MG63 (cell line): ENCODE measurements around the gene PSMB5. TPM values are rescaled to one million over a fixed set of nuclear protein-coding genes. Genes with fewer than 3 reads are reported as not detected.

Source experiments
- DNase-seq: peaks from one replicate; pipeline ENCODE4 v3.0.0-alpha.2; 2020
- H3K27me3 ChIP-seq: fragments of 250-450 bp; sonication (Bioruptor Pico); 2 replicates; pipeline ENCODE4 v1.5.1; 2020; ENCODE audit warnings: mild to moderate bottlenecking, moderate library complexity
- H3K36me3 ChIP-seq: fragments of 250-450 bp; sonication (Bioruptor Pico); 2 replicates; pipeline ENCODE4 v1.5.1; 2020; ENCODE audit warnings: mild to moderate bottlenecking, moderate library complexity
- H3K4me3 ChIP-seq: fragments of 250-450 bp; sonication (Bioruptor Pico); 2 replicates; pipeline ENCODE4 v1.5.1; 2020; ENCODE audit warnings: mild to moderate bottlenecking, moderate library complexity
- H3K9me3 ChIP-seq: fragments of 250-450 bp; sonication (Bioruptor Pico); 2 replicates; pipeline ENCODE4 v1.5.1; 2020; ENCODE audit warnings: mild to moderate bottlenecking, moderate library complexity
- total RNA-seq: library from RNA; depleted of rRNA; stranded (reverse); fragments of >200 nt; shearing (Covaris generic); gene quantifications from 2 replicates; pipeline ENCODE4 v1.2.3, GENCODE V29; 2014; ENCODE audit warnings: low replicate concordance

Gene PSMB5
- total RNA-seq, 1 experiment from 2014 or later: 273 TPM

- H3K27me3 ChIP-seq: no peaks in the 10 kb centered on the region
- H3K9me3 ChIP-seq: no peaks in the 10 kb centered on the region
- H3K4me3 ChIP-seq: no peak overlapping the region
- no peak for DNase-seq
- H3K36me3 ChIP-seq: no peaks in the 10 kb centered on the region
These were observed 47.4 kb downstream of the PSMB5 start for GRCh38 chr14:22987291-22987690.

DNA sequence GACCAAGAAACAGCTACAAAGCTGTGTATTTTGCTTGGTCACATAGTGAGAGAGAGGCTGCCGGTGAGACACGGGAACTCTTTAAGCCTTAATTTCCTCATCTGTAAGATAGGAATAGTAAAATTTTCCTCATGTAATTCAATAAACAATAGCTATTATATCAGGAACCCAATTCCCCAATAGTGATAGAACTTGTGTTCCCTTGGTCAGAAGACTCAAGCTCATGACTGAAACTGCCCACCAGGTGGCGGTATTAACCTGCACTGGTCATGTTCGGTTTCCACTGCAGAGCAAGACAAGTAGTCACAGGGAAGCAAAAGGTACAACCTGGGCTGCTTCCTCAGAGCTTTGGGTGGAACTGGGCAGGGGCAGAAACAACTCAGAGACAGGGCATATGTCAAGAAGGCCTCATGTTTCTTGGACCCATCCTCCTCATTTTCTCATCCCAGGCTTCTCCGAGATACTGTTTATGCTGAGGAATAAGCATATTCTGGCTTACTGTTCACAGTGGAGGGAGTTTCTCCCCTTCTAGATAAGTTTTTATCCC, 48.1 kb downstream of the PSMB5 start:
- Histone ChIP-seq H3K27me3 (no peaks in the 10 kb centered on the region), H3K9me3 (no peaks in the 10 kb centered on the region), H3K4me3 (no peak overlapping the region), H3K36me3 (no peaks in the 10 kb centered on the region)
- peak; percentile 55 for DNase-seq

- Histone ChIP-seq H3K27me3 (no peaks in the 10 kb centered on the region), H3K9me3 (no peaks in the 10 kb centered on the region), H3K36me3 (peaks cover 4% of the 10 kb centered on the region), H3K4me3 (no peak overlapping the region)
- DNase-seq: no peak
These were observed 48.7 kb downstream of the PSMB5 start for GRCh38 chr14:22985894-22986507.

GRCh38 chr14:22984959-22985658, 49.6 kb downstream of the PSMB5 start:
- DNase-seq: no peak
- no peaks in the 10 kb centered on the region for H3K9me3 ChIP-seq
- H3K27me3 ChIP-seq: no peaks in the 10 kb centered on the region
- H3K36me3 ChIP-seq: peaks cover 8% of the 10 kb centered on the region
- no peak overlapping the region for H3K4me3 ChIP-seq

GRCh38 chr14:22982477-22983245, 52.0 kb downstream of the PSMB5 start, which contains the start of gene AJUBA:
TSS of gene AJUBA (minus strand) at chr14:22982551. CDS start at chr14:22982266, 285 bp downstream.
- H3K4me3 ChIP-seq: peak within 1 kb of the TSS; percentile 78
- H3K27me3 ChIP-seq: no peaks in the 10 kb centered on the region
- peak; percentile 95 for DNase-seq
- H3K36me3 ChIP-seq: peaks cover 18% of the 10 kb centered on the region
- H3K9me3 ChIP-seq: no peaks in the 10 kb centered on the region

DNA sequence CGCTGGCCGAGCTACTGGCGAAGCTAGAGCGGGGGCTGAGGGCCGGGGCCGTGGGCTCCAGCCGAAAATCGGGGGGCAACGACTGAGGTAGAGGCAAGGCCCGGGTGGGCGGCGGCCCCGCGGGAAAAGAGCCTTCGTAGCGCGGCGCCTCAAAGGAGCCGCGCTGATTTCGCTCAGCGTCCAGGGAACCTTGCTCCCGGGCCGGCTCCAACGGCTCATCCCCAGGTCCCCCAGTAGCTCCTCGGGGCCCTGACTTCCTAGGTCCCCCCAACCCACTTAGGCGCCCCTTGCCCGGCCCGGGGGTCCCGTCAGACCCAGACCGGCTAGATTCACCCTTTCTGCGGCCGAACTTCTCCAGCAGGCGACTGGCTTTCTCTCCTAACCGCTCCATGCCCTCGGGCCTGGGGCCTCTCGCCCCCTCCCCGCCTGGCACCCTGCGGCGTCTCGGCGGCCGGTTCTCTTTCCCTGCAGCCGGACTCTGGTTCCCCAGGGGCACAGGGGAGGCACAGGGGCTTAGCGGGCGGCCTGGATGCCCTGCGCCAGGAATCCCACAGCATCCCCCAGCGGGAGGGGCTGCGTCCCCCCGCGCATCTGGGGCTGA, 52.7 kb downstream of the PSMB5 start:
- peaks cover 23% of the 10 kb centered on the region for H3K36me3 ChIP-seq
- peak overlapping the region; percentile 78 for H3K4me3 ChIP-seq
- no peak for DNase-seq
- no peaks in the 10 kb centered on the region for H3K9me3 ChIP-seq
- H3K27me3 ChIP-seq: no peaks in the 10 kb centered on the region

GRCh38 chr14:22981090-22981875, 53.4 kb downstream of the PSMB5 start:
- H3K27me3 ChIP-seq: no peaks in the 10 kb centered on the region
- no peak for DNase-seq
- no peaks in the 10 kb centered on the region for H3K9me3 ChIP-seq
- peaks cover 28% of the 10 kb centered on the region for H3K36me3 ChIP-seq
- H3K4me3 ChIP-seq: peak overlapping the region; percentile 78

DNA sequence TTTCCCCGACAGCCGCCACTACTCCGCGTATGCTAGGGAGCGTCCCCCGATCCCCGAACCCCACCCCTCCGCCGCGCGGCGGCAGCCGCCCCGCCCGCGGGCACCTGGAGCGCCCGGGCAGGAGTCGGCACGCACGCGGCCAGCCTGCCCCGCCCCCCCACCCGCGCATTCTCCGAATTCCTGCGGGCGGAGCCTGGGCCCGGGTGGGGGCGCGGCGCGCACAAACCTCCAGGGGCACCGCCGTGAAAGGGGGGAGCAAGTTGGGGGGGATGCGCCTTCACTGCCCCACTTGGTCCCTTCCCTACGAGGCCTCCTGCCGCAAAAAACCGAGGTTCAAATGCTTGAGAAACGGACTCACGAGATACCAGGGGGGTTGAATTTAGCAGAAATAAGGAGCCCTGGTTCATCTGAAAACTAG, 54.0 kb downstream of the PSMB5 start:
- Histone ChIP-seq H3K36me3 (peaks cover 31% of the 10 kb centered on the region), H3K4me3 (peak overlapping the region; percentile 78), H3K9me3 (no peaks in the 10 kb centered on the region), H3K27me3 (no peaks in the 10 kb centered on the region)
- DNase-seq: peak; percentile 72

GRCh38 chr14:22979748-22980392, 54.8 kb downstream of the PSMB5 start:
- Histone ChIP-seq H3K4me3 (peak overlapping the region; percentile 78), H3K36me3 (peaks cover 39% of the 10 kb centered on the region), H3K27me3 (no peaks in the 10 kb centered on the region), H3K9me3 (no peaks in the 10 kb centered on the region)
- DNase-seq: peak; percentile 46

- Histone ChIP-seq H3K4me3 (peak overlapping the region; percentile 78), H3K27me3 (no peaks in the 10 kb centered on the region), H3K9me3 (no peaks in the 10 kb centered on the region), H3K36me3 (peaks cover 46% of the 10 kb centered on the region)
- no peak for DNase-seq
These were observed 55.6 kb downstream of the PSMB5 start for GRCh38 chr14:22978981-22979671.

DNA sequence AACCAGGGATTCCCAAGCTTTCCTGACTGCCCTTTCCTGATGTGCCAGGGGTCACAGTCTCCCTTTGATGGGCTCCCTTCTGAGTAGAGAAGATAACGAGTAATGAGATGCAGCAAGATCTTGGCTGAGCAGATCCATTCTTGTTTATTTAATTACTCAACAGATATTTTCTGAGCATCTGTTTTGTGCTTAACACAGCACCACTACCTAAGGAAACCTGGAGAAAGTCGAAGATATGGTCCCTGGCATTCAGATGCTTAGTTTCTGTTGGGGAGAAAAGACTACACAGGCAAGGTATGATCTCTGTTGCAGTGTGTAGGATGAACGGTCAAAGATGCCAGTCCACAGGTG, 56.2 kb downstream of the PSMB5 start:
- peaks cover 52% of the 10 kb centered on the region for H3K36me3 ChIP-seq
- no peak for DNase-seq

GRCh38 chr14:22977684-22978486, 56.8 kb downstream of the PSMB5 start:
- Histone ChIP-seq H3K9me3 (no peaks in the 10 kb centered on the region), H3K27me3 (no peaks in the 10 kb centered on the region), H3K36me3 (peaks cover 58% of the 10 kb centered on the region), H3K4me3 (no peak overlapping the region)
- DNase-seq: peak; percentile 92

More for the DNA sequence above, 56.2 kb downstream of the PSMB5 start:
- Histone ChIP-seq H3K9me3 (no peaks in the 10 kb centered on the region), H3K27me3 (no peaks in the 10 kb centered on the region), H3K4me3 (no peak overlapping the region; the same call in 1 of the 2 replicates)

DNA sequence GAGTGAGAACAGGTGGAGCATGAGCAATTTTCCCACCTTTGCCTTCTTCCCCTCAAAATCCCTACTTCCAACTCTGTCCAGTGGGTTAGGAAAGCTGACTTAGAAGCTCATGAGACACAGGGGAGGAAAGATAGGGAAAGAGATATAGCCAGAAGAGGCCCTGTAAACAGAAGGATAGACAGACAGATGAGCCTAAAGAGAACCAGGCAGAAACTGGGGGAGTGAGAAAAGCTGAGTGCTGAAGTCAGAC, 57.3 kb downstream of the PSMB5 start:
- Histone ChIP-seq H3K36me3 (peaks cover 63% of the 10 kb centered on the region), H3K9me3 (no peaks in the 10 kb centered on the region), H3K27me3 (no peaks in the 10 kb centered on the region), H3K4me3 (no peak overlapping the region)
- DNase-seq: no peak

GRCh38 chr14:22976620-22977433, 57.9 kb downstream of the PSMB5 start:
- Histone ChIP-seq H3K4me3 (no peak overlapping the region), H3K36me3 (peaks cover 69% of the 10 kb centered on the region)
- peak; percentile 23 for DNase-seq

More at GRCh38 chr14:22976620-22977433, 57.9 kb downstream of the PSMB5 start:
- Histone ChIP-seq H3K9me3 (no peaks in the 10 kb centered on the region), H3K27me3 (no peaks in the 10 kb centered on the region)
